NCI-H526 treated with DMSO at 0.1 percent for 48 hours (cell line): ENCODE data around the gene RAB31.
"Not testable (repeated sequence)": the region's sequence is repeated elsewhere in the genome, so short reads cannot be mapped to it uniquely, and the experiment has no call there.

Experiments used
- DNase-seq: peaks from one replicate; lab custom pipeline; 2025; lab: John Stamatoyannopoulos, UW

Gene RAB31

GRCh38 chr18:9758624-9759075 lies 50.5 kb downstream of the RAB31 start:
- DNase-seq = no peak

DNA sequence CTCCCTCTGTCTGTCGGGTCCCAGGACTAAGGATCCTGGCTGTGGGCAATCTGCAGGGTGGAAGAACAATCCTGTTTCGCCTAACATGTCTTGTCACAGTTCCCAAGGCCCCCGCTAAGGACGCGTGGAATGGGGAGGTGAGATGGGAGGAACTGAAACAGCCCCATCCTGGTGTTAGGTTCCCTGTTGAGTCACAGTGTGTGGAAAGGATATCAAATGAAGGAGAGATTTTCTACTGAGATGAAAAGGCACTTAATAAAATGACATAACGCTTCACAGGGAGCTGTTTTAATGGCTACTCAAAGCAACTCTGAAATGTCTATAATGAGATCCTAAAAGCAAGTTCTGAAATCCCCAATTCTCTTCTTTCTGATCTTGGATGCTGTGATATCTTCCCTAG lies 52.5 kb downstream of the RAB31 start:
- no peak for DNase-seq

DNA sequence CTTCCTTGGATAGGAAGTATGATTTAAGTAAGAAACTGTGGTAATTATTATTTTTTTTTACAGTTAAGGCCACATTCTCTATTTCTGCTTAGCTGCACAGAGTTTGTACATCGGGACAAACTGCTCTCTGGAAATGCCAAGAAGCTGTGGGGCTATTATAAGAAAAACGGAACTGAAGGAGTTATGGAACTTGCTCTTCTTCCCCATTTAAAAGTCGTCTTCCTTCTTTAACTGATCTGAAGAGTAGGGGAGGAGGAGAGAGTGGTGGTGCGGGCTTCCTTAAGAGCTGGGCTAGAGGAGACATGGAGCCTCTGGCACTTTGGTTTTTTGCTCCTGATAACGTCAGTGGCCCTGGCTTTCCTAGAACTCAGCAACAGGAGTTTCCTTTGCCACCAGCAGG lies 54.4 kb downstream of the RAB31 start:
- no peak for DNase-seq

DNA sequence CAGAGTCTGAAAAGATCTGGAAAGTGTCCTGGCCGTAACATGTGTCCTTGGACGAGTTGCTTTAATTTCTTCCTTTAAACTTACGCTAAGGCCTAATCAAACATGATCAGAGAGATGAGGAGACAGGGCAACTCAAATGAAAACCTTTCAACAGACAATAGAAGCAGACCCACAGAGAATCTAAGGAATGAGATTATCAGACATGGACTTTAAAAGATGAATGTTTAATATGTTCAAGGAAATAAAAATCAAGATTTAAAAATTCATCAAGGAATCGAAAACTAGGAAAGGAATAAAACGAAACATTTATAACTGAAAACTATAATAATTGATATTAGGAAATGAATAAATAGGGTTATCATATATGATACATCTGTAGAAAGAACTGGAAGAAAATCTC lies 55.1 kb downstream of the RAB31 start:
- no peak for DNase-seq

DNA sequence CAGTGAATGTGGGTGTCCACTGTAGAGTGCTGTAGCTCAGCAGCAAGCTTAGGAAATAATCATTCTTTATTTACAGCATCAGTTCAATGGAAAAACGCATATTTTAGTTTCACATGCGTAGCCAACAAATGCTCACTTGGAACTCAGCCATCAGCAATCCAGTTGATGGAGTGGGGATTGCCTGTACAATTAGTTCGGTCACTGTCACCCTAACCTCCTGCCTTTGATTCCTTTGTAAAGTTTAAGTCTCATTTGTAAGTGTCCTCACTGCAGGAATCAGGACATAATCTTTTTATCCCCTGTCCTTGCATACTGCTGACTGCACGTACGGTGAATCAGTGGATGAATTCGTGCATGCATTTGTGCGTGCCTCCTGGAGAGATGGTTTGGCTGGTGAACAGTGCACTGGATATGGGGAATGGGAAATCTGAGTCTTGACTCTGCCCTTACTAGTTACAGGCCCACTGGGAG lies 55.9 kb downstream of the RAB31 start:
- no peak for DNase-seq

GRCh38 chr18:9765501-9765900 lies 57.4 kb downstream of the RAB31 start:
- DNase-seq = no peak

- no peak for DNase-seq
These were observed 58.0 kb downstream of the RAB31 start for GRCh38 chr18:9766076-9766481.

- no peak for DNase-seq
These were observed 58.6 kb downstream of the RAB31 start for GRCh38 chr18:9766740-9767139.

DNA sequence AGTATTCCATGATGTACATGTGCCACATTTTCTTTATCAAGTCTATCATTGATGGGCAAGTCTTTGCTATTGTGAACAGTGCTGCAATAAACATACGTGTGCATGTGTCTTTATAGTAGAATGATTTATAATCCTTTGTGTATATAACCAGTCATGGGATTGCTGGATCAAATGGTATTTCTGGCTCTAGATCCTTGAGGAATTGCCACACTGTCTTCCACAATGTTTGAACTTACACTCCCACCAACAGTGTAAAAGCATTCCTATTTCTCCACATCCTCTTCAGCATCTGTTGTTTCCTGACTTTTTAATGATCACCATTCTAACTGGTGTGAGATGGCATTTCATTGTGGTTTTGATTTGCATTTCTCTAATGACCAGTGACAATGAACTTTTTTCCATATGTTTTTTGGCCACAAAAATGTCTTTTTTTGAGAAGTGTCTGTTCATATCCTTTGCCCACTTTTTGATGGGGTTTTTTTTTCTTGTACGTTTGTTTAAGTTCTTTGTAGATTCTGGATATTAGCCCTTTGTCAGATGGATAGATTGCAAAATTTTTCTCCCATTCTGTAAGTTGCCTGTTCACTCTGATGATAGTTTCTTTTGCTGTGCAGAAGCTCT lies 60.1 kb downstream of the RAB31 start:
- DNase-seq = not testable (repeated sequence)

- DNase-seq = not testable (repeated sequence)
These were observed 62.0 kb downstream of the RAB31 start for GRCh38 chr18:9770111-9770510.

GRCh38 chr18:9771261-9771976 lies 63.3 kb downstream of the RAB31 start:
- peak; percentile 17 for DNase-seq

DNA sequence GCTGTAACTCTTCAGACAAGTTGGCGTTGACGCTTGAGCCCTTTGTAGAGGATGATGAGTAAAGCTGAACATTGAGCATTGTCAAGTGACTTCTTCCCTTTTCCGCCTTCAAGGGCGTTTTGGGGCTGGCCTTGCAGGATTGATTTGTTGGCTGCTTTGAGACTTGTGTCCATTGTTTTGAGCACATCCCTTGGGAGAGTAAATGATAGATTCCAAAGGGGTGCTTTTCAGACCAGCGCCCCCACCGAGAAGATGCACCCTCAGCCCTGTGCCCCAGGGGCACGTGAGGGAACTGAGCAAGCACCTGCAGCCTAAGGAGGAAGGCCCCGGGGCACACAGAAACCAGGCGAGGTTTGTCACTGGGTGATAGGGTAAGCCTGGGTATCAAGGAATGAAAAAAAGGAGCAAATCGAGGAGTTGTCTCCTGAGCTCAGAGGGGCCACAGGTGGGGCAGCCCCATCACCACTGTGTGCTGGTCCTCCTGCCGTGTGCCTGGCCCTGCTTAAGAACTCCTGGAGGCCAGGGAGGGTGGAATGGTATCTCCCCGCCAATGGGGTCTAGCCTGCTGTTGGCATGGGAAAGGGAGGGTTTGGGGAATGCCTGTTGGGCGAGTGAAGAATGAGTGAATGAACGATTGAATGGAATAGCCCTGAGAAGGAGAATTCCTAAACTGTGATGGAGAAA lies 64.0 kb downstream of the RAB31 start:
- no peak for DNase-seq

DNA sequence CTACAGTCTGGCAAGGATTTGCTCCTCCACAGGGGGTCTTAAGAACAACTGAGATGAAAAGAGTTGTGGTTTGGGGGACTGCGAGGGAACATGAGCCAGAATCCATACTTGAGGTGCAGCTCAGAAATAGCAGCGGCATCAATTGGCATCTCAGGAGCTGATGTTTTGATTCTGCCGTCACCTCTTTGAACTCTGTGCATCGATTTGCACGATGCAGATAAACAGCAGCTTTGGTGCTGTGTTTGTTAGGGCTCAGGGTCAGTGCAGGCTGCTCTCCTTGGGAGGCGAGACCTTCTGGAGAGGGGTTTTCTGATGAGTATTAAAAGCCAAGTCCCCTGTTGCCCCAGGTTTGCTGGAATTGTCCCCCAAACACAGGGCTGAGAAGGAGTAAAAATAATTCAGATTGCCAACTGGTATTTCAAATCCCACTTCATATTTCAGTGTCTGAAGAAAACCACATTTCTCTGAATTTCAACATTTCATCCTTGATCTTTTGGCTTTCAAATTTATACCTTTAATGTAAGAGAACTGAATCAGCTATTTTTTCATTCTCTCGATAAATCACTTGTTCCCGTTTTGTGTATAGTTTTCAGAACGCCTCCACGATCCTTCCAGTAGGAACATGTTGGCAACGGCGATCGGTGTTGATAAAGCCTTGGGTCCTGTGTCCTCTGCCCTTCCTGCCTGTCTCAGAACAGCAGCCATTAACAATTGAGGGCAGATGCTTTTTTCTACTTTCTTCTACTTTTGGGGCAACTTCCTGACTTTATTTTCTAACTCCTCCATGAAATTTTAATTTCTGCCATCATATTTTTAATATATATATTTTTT lies 65.0 kb downstream of the RAB31 start:
- DNase-seq = no peak

- no peak for DNase-seq
These were observed 66.0 kb downstream of the RAB31 start for GRCh38 chr18:9774150-9774549.

- DNase-seq = no peak
These were observed 67.1 kb downstream of the RAB31 start for GRCh38 chr18:9775178-9775577.

GRCh38 chr18:9779630-9780029 lies 71.5 kb downstream of the RAB31 start:
- no peak for DNase-seq

DNA sequence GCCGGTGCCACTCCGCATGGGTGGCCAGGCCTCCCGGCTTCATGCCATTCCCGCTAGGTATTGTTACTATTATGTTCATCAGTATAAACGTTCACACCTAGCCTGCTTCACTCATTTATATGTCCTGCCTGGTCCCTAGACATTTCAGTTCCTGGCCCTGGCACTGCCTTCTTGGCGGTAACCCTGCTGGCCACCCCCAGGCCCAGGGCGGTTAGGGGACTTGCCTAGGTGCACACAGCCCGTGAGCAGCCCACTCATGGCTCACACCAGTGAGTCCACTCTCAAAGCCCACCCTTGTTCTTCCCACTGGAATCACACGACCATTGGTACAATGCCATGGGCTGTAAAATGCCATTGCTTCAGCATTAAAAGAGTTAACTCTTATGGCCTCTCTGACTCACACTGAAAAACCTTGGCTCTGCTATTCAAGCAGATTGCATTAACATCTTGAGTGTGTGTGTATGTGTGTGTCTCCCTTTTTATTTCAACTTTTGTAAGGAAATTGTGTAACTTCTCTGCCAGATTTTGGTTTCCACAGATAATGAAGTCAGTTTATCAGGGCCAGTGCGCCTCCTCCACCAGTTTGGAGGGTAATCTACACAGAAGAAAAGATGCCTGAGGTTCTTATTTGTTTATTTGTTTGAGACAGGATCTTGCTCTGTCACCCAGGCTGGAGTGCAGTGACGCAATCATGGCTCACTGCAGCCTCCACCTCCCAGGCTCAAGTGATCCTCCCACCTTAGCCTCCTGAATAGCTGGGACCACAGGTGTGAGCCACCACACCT lies 74.2 kb downstream of the RAB31 start:
- DNase-seq = no peak

- DNase-seq = no peak
These were observed 78.5 kb downstream of the RAB31 start for GRCh38 chr18:9786631-9787030.

DNA sequence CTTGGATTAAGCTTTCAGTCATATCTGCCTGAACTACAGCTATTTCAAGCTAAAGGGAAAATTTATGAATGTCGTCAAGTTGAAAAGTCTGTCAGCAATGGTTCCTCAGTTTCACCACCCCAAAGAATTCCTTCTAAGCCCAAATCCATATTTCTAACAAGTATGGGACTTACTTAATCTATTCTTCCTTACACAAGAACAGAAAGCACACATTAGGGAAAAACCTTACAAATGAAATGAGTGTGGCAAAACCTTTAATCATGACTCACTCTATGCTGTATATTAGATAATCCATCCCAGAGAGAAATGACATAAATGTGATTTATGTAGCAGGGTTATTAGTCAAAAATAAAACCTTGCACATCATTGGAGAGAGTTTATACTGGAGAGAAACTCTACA lies 78.9 kb downstream of the RAB31 start:
- no peak for DNase-seq

DNA sequence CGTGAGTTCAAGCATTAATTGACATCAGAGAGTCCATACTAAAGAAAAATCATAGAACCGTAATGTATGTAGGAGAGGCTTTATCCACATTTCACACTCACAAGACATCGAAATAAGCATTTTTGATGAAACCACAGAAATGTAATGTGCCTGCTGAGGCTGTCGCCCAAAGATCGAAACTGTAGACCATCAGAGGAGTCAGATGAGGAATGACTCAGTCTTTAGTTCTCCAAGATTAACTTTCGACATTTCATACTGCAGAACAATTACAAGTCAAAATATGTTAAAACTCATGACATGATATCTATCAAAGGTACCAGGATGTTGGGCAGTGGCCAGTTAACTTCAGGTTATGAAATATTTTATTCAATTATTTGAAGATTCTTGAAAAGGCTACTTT lies 79.6 kb downstream of the RAB31 start:
- no peak for DNase-seq

- no peak for DNase-seq
These were observed 80.0 kb downstream of the RAB31 start for GRCh38 chr18:9788140-9788539.
